GM12878 (cell line): ENCODE measurements around the gene NR1D1. TPM values are rescaled to one million over a fixed set of nuclear protein-coding genes. Genes with fewer than 3 reads are reported as not detected.

ENCODE experiments used
- ATAC-seq: fragments of 200-7000 bp; cut with Tn5 transposase; 3 replicates; pipeline ENCODE4 v1.9.1; 2020; ENCODE audit warnings: mild to moderate bottlenecking, moderate library complexity
- BruUV-seq: library from RNA; stranded (reverse); fragments of 400-500 nt; replicated peaks from 2 replicates; lab custom pipeline; 2021; lab: Mats Ljungman, UMichigan
- CTCF ChIA-PET: fragments of 300-600 bp; sonication (Branson Sonifier 250); formaldehyde crosslinking; extraction: SDS; loops from one replicate; lab custom pipeline; 2021; ENCODE audit warnings: inconsistent platforms; lab: Yijun Ruan, JAX
- POLR2A ChIA-PET: fragments of 350-600 bp; formaldehyde crosslinking; extraction: SDS; loops from one replicate; lab custom pipeline; 2021; ENCODE audit warnings: inconsistent platforms; lab: Charles Lee
- RAD21 ChIA-PET: fragments of 300-600 bp; sonication (Branson Sonifier 250); formaldehyde crosslinking; loops from one replicate; lab custom pipeline; 2023; ENCODE audit warnings: antibody characterized with exemption; ENCODE audit not compliant: unreplicated experiment; lab: Charles Lee
- SMC1A ChIA-PET: fragments of 300-600 bp; sonication (Branson Sonifier 250); formaldehyde crosslinking; loops from one replicate; lab custom pipeline; 2023; ENCODE audit not compliant: unreplicated experiment, uncharacterized antibody; lab: Charles Lee
- DNase-seq: peaks from one replicate; pipeline ENCODE4 v3.0.0-alpha.2; 2011; ENCODE audit warnings: low read depth, low spot score
- FAIRE-seq: peaks from 3 replicates; lab custom pipeline; 2011; peaks lifted over from hg19 to GRCh38; lab: Jason Lieb, UNC
- H2AFZ ChIP-seq: 2 replicates; pipeline ENCODE4 v1.6.0; 2011; ENCODE audit warnings: low read depth, low read length, control low read depth; ENCODE audit not compliant: control insufficient read depth
- H3K27ac ChIP-seq: 2 replicates; pipeline ENCODE4 v1.5.1; 2011; ENCODE audit warnings: control low read depth; ENCODE audit not compliant: control insufficient read depth, insufficient read depth
- H3K27me3 ChIP-seq, 2 experiments: replicated peaks in 1 of 2; 2 replicates each; pipeline versions ENCODE4 v1.6.0 to v1.6.1; 2011; ENCODE audit warnings: low read length in 1 of 2; ENCODE audit not compliant: control insufficient read depth in 2 of 2, insufficient read depth in 2 of 2
- H3K36me3 ChIP-seq, 2 experiments: 2 replicates each; pipeline ENCODE4 v1.5.1; 2011; ENCODE audit warnings: low read length in 1 of 2; ENCODE audit not compliant: control insufficient read depth in 2 of 2, insufficient read depth in 2 of 2
- H3K4me1 ChIP-seq: 2 replicates; pipeline ENCODE4 v1.6.1; 2011; ENCODE audit warnings: mild to moderate bottlenecking, low read length, moderate library complexity, mixed read lengths; ENCODE audit not compliant: control insufficient read depth, insufficient read depth
- H3K4me2 ChIP-seq: 2 replicates; pipeline ENCODE4 v1.6.0; 2011; ENCODE audit warnings: control low read depth; ENCODE audit not compliant: control insufficient read depth, insufficient read depth
- H3K4me3 ChIP-seq: fragments of 200-600 bp; sonication (generic); 2 replicates; pipeline ENCODE4 v1.5.1; 2016
- H3K79me2 ChIP-seq: 2 replicates; pipeline ENCODE4 v1.6.0; 2011; ENCODE audit warnings: low read length; ENCODE audit not compliant: control insufficient read depth, insufficient read depth
- H3K9ac ChIP-seq: 2 replicates; pipeline ENCODE4 v1.8.0; 2011; ENCODE audit warnings: low read length, control low read depth, mixed read lengths; ENCODE audit not compliant: control insufficient read depth, insufficient read depth
- H3K9me3 ChIP-seq: replicated peaks from 3 replicates; pipeline ENCODE4 v1.5.1; 2011; ENCODE audit warnings: mild to moderate bottlenecking, low read length; ENCODE audit not compliant: control insufficient read depth, insufficient read depth
- H4K20me1 ChIP-seq: 2 replicates; pipeline ENCODE4 v1.6.0; 2011; ENCODE audit not compliant: control insufficient read depth, insufficient read depth
- ATF2 ChIP-seq: IDR thresholded peaks from 2 replicates; pipeline ENCODE4 v1.6.1; 2012; ENCODE audit warnings: low read length, inconsistent platforms
- BCLAF1 ChIP-seq: fragments of 450-650 bp; IDR thresholded peaks from 2 replicates; pipeline ENCODE4 v1.6.1; 2017; ENCODE audit warnings: antibody characterized with exemption, mild to moderate bottlenecking, moderate library complexity
- BHLHE40 ChIP-seq, 2 experiments: fragments of 450-650 bp in 1 of 2; IDR thresholded peaks; 2 replicates each; pipeline ENCODE4 v1.6.1; 2011 to 2017; ENCODE audit warnings: low read depth in 2 of 2, borderline replicate concordance in 1 of 2, improper control_type of control experiment in 1 of 2, low read length in 1 of 2, mild to moderate bottlenecking in 1 of 2
- BMI1 ChIP-seq: fragments of 450-650 bp; IDR thresholded peaks from 2 replicates; pipeline ENCODE4 v1.6.1; 2016; ENCODE audit warnings: mild to moderate bottlenecking, moderate library complexity, borderline replicate concordance
- CREB1 ChIP-seq: IDR thresholded peaks from 2 replicates; pipeline ENCODE4 v1.6.1; 2012; ENCODE audit warnings: low read depth, mild to moderate bottlenecking, inconsistent platforms
- E2F4 ChIP-seq: IDR thresholded peaks from 2 replicates; pipeline ENCODE4 v1.6.1; 2012; ENCODE audit warnings: low read depth, low read length, improper control_type of control experiment
- HDAC2 ChIP-seq: fragments of 200-600 bp; sonication (generic); IDR thresholded peaks from 2 replicates; pipeline ENCODE4 v1.6.1; 2017
- JUND ChIP-seq: IDR thresholded peaks from 2 replicates; pipeline ENCODE4 v1.6.1; 2012; ENCODE audit warnings: low read depth, mild to moderate bottlenecking, low read length, improper control_type of control experiment, moderate library complexity
- MEF2B ChIP-seq: fragments of 450-650 bp; IDR thresholded peaks from 2 replicates; pipeline ENCODE4 v1.6.1; 2018; ENCODE audit warnings: mild to moderate bottlenecking, moderate library complexity; ENCODE audit not compliant: partially characterized antibody, poor library complexity, severe bottlenecking
- MTA3 ChIP-seq: IDR thresholded peaks from 2 replicates; pipeline ENCODE4 v1.6.1; 2012; ENCODE audit warnings: low read length, inconsistent platforms, borderline replicate concordance
- PML ChIP-seq: IDR thresholded peaks from 2 replicates; pipeline ENCODE4 v1.6.1; 2012; ENCODE audit warnings: low read length, inconsistent platforms
- RAD51 ChIP-seq: fragments of 450-650 bp; IDR thresholded peaks from 2 replicates; pipeline ENCODE4 v1.6.1; 2016; ENCODE audit warnings: moderate library complexity, mild to moderate bottlenecking, inconsistent platforms
- RELB ChIP-seq: fragments of 450-650 bp; IDR thresholded peaks from 2 replicates; pipeline ENCODE4 v1.6.1; 2017; ENCODE audit warnings: low read depth, mild to moderate bottlenecking, moderate library complexity
- SREBF1 ChIP-seq: IDR thresholded peaks from 2 replicates; pipeline ENCODE4 v1.6.1; 2012; ENCODE audit warnings: mild to moderate bottlenecking, low read length
- TCF3 ChIP-seq: IDR thresholded peaks from 2 replicates; pipeline ENCODE4 v1.6.1; 2012; ENCODE audit warnings: low read depth, mild to moderate bottlenecking, low read length, borderline replicate concordance; ENCODE audit not compliant: insufficient read depth
- ZNF622 ChIP-seq: fragments of 450-650 bp; IDR thresholded peaks from 2 replicates; pipeline ENCODE4 v1.6.1; 2017; ENCODE audit warnings: mild to moderate bottlenecking, inconsistent platforms
- WGBS: methylation state at CpG from one replicate; pipeline ENCODE4 v1.1.6; 2016; ENCODE audit warnings: low lambda C conversion rate; ENCODE audit not compliant: insufficient replicate concordance, insufficient coverage; ENCODE audit errors: missing lambda C conversion rate; 5-methylcytosine and 5-hydroxymethylcytosine counted together
- in situ Hi-C: fragments of 300-500 bp; cut with MboI; formaldehyde crosslinking; loops from 9 replicates; pipeline ENCODE4 v1.14.3; 2018; ENCODE audit warnings: mixed read lengths
- intact Hi-C: fragments of 100-400 bp; cut with micrococcal nuclease; formaldehyde crosslinking; loops from one replicate; pipeline ENCODE4 v1.14.2; 2022; ENCODE audit not compliant: unreplicated experiment
- polyA plus RNA-seq, 11 experiments: library from polyadenylated mRNA; depleted of rRNA in 4 of 11; unstranded in 6 of 11; stranded (reverse) in 5 of 11; fragments of >200 nt; fragmentation: Nextera tagmentation in 4 of 11; fragmentation: Illumina TruSeq in 1 of 11; extraction: Ambion mirVana in 4 of 11; extraction: Trizol in 1 of 11; gene quantifications; 1 replicate in 1 of 11; 2 replicates in 10 of 11; pipeline versions ENCODE4 v1.2.1 to v1.2.3, GENCODE V29; 2011 to 2016; ENCODE audit warnings: inconsistent platforms in 2 of 11, missing spikeins in 2 of 11, low read depth in 1 of 11
- total RNA-seq, 4 experiments: library from RNA; depleted of rRNA in 3 of 4; stranded (reverse); fragments of >200 nt in 3 of 4; fragmentation: Illumina TruSeq in 1 of 4; extraction: Trizol in 1 of 4; gene quantifications; 2 replicates each; pipeline versions ENCODE4 v1.2.1 to v1.2.3, GENCODE V29; 2013 to 2021

Gene NR1D1
- total and polyA plus RNA-seq, 10 of the 15 experiments (the other 5 are each of a cell fraction or from before 2014, with no cell fraction given), result 0.10 to 3.4 (median 0.94) TPM

- Histone ChIP-seq H2AFZ (no peak overlapping the region), H4K20me1 (no peaks in the 10 kb centered on the region), H3K4me2 (no peak overlapping the region), H3K79me2 (no peaks in the 10 kb centered on the region), H3K4me1 (peaks cover 30% of the 10 kb centered on the region), H3K27me3 (peaks cover 10 to 11% of the 10 kb centered on the region in 2 experiments; a peak in 3 of 4 replicates), H3K9ac (no peak overlapping the region), H3K9me3 (no peaks in the 10 kb centered on the region), H3K4me3 (no peak overlapping the region), H3K27ac (no peak overlapping the region), H3K36me3 (no peaks in the 10 kb centered on the region)
- ATAC-seq (no peak), DNase-seq (no peak), FAIRE-seq (no peak)
- SMC1A ChIA-PET, result interaction anchor here (0.9 to 4.4 kb wide), 8 partner anchors 9 to 442 kb away, joined by 3 to 22 read pairs (median 4); partner anchors contain the start of gene MED24
- CTCF ChIA-PET, result interaction anchor here (0.6 to 15.2 kb wide), 8 partner anchors 9 to 126 kb away, joined by 3 to 142 read pairs (median 6); partner anchors contain the start of gene MED24
- intact Hi-C loops, result loop anchor here (10.0 kb wide), 1 partner anchor 99 kb away; no protein-coding TSS in a partner anchor
- no TSS peak for BruUV-seq
- WGBS, result 46% methylated on average over 11 of the region's 11 CpGs
- RAD21 ChIA-PET, result interaction anchor here (0.7 to 5.1 kb wide), 4 partner anchors 9 to 102 kb away, joined by 3 to 42 read pairs (median 16); no protein-coding TSS in a partner anchor
- in situ Hi-C loops, result no loop called here
- POLR2A ChIA-PET, result interaction anchor here (0.6 to 3.4 kb wide), 7 partner anchors 10 to 789 kb away, joined by 3 to 14 read pairs (median 3); partner anchors contain the start of genes MED24 and NR1D1
- TF ChIP-seq ATF2, result no peak
- TF ChIP-seq HDAC2, result no peak
- no peak for TF ChIP-seq BHLHE40 (IDR thresholded peaks at IDR 0.05; ENCODE audit: borderline replicate concordance in 1 of 2, low read depth in 2 of 2, low read length in 1 of 2)
- no peak for TF ChIP-seq TCF3
- no peak for TF ChIP-seq BMI1
- TF ChIP-seq E2F4, result no peak
- TF ChIP-seq CREB1, result no peak
- TF ChIP-seq SREBF1, result no peak
- no peak for TF ChIP-seq MEF2B
- TF ChIP-seq ZNF622, result no peak
- no peak for TF ChIP-seq RAD51
- TF ChIP-seq BCLAF1, result no peak
- TF ChIP-seq RELB, result no peak
- TF ChIP-seq JUND, result no peak
- no peak for TF ChIP-seq PML
- no peak for TF ChIP-seq MTA3
Measured at GRCh38 chr17:40065769-40066510, 34.4 kb downstream of the NR1D1 start.
